DND-41 (cell line): ENCODE results near the gene KRTAP16-1.

Experiments used
- EZH2 ChIP-seq: IDR thresholded peaks from 3 replicates; pipeline ENCODE4 v1.6.1; 2012; ENCODE audit warnings: borderline replicate concordance, low read depth, mild to moderate bottlenecking, moderate library complexity, low read length, inconsistent platforms; ENCODE audit not compliant: severe bottlenecking
- TF ChIP-seq, protein P1 (sequence below): IDR thresholded peaks from 2 replicates; pipeline ENCODE4 v1.5.1; 2012; ENCODE audit warnings: borderline replicate concordance, low read length, moderate library complexity, mild to moderate bottlenecking; ENCODE audit not compliant: poor library complexity, severe bottlenecking; ENCODE audit errors: extremely low read depth

DNA sequence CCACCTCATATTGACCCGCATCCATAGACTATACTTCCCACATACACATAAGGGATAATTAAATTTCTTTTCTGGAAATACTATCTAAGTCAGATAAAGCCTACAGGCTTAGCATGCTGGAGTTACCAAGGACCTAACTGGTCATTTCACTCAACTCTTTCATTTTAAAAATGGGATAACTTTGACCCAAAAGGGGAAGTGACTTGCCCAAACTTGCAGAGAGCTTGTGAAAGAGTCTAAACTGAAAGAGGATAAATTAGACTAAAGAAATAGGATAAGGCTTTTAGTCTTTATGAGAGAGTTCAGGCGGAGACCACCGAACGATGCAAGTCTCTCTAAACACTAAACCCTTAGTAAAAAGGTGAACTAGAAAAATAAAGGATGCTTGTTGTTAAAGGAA, 45.4 kb upstream of the KRTAP16-1 start:
- TF ChIP-seq, protein P1, sequence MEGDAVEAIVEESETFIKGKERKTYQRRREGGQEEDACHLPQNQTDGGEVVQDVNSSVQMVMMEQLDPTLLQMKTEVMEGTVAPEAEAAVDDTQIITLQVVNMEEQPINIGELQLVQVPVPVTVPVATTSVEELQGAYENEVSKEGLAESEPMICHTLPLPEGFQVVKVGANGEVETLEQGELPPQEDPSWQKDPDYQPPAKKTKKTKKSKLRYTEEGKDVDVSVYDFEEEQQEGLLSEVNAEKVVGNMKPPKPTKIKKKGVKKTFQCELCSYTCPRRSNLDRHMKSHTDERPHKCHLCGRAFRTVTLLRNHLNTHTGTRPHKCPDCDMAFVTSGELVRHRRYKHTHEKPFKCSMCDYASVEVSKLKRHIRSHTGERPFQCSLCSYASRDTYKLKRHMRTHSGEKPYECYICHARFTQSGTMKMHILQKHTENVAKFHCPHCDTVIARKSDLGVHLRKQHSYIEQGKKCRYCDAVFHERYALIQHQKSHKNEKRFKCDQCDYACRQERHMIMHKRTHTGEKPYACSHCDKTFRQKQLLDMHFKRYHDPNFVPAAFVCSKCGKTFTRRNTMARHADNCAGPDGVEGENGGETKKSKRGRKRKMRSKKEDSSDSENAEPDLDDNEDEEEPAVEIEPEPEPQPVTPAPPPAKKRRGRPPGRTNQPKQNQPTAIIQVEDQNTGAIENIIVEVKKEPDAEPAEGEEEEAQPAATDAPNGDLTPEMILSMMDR, result no peak
- no peak for TF ChIP-seq EZH2
